ENCODE measurements around the gene IQCK. TPM values are rescaled to one million over a fixed set of nuclear protein-coding genes. Genes with fewer than 3 reads are reported as not detected.
A peak's percentile ranks its signal among the peaks of the same experiment; 100 is the strongest.

The IQCK gene
- total RNA-seq, 1 donor from 2014 or later, result 18.6 TPM

DNA sequence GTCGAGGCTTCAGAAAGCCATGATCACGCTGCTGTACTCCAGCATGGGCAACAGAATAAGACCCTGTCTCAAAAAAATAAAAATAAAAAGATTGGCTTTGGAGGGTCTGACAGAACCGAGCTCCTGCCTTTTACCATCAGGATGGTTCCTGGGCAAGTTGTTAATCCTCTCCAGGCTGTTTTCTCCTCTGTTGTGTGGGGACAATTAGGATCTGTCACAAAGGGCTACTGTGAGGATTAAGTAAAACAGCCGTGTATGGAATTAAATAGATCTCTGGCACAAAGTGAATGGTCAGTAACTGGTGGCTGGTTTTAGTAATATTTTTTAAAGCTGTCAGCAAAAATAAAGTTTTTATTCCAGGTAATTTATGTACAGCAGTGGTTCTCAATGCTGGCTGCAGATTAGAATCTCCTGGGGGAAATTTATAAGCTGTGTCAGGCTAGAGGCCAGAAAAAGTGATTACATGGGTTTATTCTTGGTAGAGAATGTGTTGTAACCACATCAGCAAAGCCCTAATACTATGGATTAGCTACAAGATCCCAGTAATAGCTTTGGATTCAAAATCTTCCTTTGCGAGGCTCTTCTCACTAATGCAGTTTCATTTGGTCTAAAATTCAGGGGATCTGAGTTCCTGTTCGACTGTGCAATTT lies 119.4 kb downstream of the IQCK start:
- DNase-seq (ENCODE audit: low spot score), result no peak
- no peaks in the 10 kb centered on the region for H3K27me3 Mint-ChIP-seq (ENCODE audit: unreplicated experiment)
- H3K4me1 Mint-ChIP-seq (ENCODE audit: unreplicated experiment), result peaks cover 10% of the 10 kb centered on the region
- no peak overlapping the region for H3K27ac Mint-ChIP-seq (ENCODE audit: unreplicated experiment)
- H3K9me3 Mint-ChIP-seq (ENCODE audit: unreplicated experiment), result no peaks in the 10 kb centered on the region
- TF ChIP-seq, protein P1, sequence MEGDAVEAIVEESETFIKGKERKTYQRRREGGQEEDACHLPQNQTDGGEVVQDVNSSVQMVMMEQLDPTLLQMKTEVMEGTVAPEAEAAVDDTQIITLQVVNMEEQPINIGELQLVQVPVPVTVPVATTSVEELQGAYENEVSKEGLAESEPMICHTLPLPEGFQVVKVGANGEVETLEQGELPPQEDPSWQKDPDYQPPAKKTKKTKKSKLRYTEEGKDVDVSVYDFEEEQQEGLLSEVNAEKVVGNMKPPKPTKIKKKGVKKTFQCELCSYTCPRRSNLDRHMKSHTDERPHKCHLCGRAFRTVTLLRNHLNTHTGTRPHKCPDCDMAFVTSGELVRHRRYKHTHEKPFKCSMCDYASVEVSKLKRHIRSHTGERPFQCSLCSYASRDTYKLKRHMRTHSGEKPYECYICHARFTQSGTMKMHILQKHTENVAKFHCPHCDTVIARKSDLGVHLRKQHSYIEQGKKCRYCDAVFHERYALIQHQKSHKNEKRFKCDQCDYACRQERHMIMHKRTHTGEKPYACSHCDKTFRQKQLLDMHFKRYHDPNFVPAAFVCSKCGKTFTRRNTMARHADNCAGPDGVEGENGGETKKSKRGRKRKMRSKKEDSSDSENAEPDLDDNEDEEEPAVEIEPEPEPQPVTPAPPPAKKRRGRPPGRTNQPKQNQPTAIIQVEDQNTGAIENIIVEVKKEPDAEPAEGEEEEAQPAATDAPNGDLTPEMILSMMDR (IDR thresholded peaks at IDR 0.05; ENCODE audit: unreplicated experiment), result no peak
- no peak overlapping the region for H3K4me3 Mint-ChIP-seq (ENCODE audit: unreplicated experiment)
- no peaks in the 10 kb centered on the region for H3K36me3 Mint-ChIP-seq (ENCODE audit: low read depth, unreplicated experiment)

DNA sequence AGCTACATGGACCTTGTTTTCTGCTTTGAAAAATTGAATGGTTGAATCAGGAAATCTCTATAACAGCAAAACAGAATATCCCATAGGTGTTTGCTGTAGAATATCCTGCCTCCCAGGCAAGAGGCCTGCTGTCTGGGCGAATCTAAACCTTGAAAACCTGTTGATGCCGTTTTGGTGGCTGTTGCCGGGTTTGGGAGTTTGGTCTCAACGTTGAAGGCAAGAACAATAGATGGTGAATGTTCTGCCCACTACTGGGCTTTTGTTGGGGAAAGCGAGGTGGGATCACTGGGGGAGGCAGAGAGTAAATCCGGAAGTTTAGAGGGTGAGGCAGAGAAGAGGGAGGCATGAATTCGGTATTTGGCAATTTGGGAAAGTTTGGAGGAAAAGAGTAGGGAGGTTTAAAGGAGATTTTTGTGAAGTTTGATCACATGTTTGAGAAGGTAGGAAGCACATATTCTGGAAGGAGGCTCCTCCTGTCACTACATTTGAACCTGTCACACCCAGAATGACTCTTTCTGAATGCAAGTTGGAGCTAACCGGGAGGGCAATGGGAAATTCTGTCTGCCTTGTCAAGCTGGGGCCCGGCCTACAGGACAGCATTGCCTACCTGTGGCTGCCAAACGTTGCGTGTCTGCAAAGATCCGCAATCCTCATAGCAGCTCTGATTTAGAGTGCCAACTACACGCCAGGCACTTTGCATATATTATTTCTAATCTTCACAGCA lies 120.1 kb downstream of the IQCK start:
- TF ChIP-seq, protein P1 (IDR thresholded peaks at IDR 0.05; ENCODE audit: unreplicated experiment), result no peak
- Mint-ChIP-seq H3K27ac (ENCODE audit: unreplicated experiment) (peak overlapping the region; percentile 7), H3K36me3 (ENCODE audit: low read depth, unreplicated experiment) (no peaks in the 10 kb centered on the region), H3K4me3 (ENCODE audit: unreplicated experiment) (no peak overlapping the region), H3K9me3 (ENCODE audit: unreplicated experiment) (no peaks in the 10 kb centered on the region), H3K4me1 (ENCODE audit: unreplicated experiment) (peaks cover 16% of the 10 kb centered on the region), H3K27me3 (ENCODE audit: unreplicated experiment) (no peaks in the 10 kb centered on the region)
- no peak for DNase-seq (ENCODE audit: low spot score)

DNA sequence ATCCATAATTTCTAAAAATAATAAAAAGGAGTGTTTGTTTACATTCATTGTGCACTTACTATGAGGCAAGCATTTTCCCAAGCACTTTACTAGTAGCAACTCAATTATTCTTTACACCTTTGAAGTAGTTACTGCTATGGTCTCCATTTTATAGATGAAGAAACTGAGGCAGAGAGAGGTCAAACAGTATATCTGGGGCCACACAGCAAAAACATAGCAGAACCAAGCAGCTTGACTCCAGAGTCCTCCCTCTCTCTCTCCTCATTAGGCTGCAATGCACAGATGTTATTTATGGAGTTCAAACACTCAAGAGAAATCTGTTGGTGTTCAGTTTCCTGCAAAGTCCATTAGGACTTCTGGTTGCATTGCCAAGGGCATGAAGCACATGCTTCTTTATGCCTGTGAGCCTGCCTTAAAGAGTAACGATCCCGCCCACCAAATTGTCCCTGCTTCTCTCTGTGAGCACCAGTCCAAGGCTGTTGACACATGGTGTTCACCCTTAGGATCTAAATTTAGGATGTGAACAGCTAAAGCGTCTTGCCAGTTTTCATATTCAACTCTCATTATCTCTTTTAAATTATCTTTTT lies 122.5 kb downstream of the IQCK start:
- no peaks in the 10 kb centered on the region for H3K27me3 Mint-ChIP-seq (ENCODE audit: unreplicated experiment)
- DNase-seq (ENCODE audit: low spot score), result no peak
- no peak overlapping the region for H3K4me3 Mint-ChIP-seq (ENCODE audit: unreplicated experiment)
- TF ChIP-seq, protein P1 (IDR thresholded peaks at IDR 0.05; ENCODE audit: unreplicated experiment), result no peak
- no peak overlapping the region for H3K27ac Mint-ChIP-seq (ENCODE audit: unreplicated experiment)
- H3K36me3 Mint-ChIP-seq (ENCODE audit: low read depth, unreplicated experiment), result peaks cover 4% of the 10 kb centered on the region
- H3K4me1 Mint-ChIP-seq (ENCODE audit: unreplicated experiment), result peaks cover 19% of the 10 kb centered on the region
- H3K9me3 Mint-ChIP-seq (ENCODE audit: unreplicated experiment), result no peaks in the 10 kb centered on the region

DNA sequence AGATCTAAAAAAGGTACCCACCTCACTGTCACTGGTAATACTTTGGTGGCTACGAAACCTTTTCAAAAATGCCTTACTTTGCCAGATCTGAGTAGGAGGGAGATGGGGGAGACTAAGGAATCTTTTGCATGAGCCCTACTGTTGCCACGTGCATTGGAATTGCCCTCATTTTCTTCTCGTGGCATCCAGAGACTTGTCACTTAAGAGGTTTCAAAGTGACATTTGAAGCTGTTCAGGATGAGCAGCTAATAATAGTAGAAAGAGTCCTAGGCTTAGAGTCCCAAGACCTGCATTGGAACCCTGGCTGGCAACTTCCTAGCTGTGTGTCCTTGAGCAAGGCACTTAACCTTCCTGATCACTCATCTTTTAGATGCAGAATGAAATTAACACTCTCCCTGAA lies 123.1 kb downstream of the IQCK start:
- Mint-ChIP-seq H3K9me3 (ENCODE audit: unreplicated experiment) (no peaks in the 10 kb centered on the region), H3K4me1 (ENCODE audit: unreplicated experiment) (peaks cover 19% of the 10 kb centered on the region), H3K27ac (ENCODE audit: unreplicated experiment) (no peak overlapping the region), H3K4me3 (ENCODE audit: unreplicated experiment) (no peak overlapping the region), H3K27me3 (ENCODE audit: unreplicated experiment) (no peaks in the 10 kb centered on the region), H3K36me3 (ENCODE audit: low read depth, unreplicated experiment) (peaks cover 4% of the 10 kb centered on the region)
- no peak for DNase-seq (ENCODE audit: low spot score)
- TF ChIP-seq, protein P1 (IDR thresholded peaks at IDR 0.05; ENCODE audit: unreplicated experiment), result no peak
